Bronchial epithelial cell (primary cell): ENCODE results near the gene FXYD6. TPM values are rescaled to one million over a fixed set of nuclear protein-coding genes. Genes with fewer than 3 reads are reported as not detected.

ENCODE experiments used
- DNase-seq: peaks from one replicate; pipeline ENCODE4 v3.0.0-alpha.2; 2010; ENCODE audit warnings: low read depth
- FAIRE-seq: peaks from 2 replicates; lab custom pipeline; 2011; peaks lifted over from hg19 to GRCh38; lab: Jason Lieb, UNC
- H3K27me3 ChIP-seq: 2 replicates; pipeline ENCODE4 v1.5.1; 2011; ENCODE audit warnings: low read length; ENCODE audit not compliant: control insufficient read depth, insufficient read depth
- H3K36me3 ChIP-seq: 2 replicates; pipeline ENCODE4 v1.5.1; 2011; ENCODE audit warnings: low read length; ENCODE audit not compliant: control insufficient read depth, insufficient read depth
- H3K4me3 ChIP-seq: 2 replicates; pipeline ENCODE4 v1.5.1; 2011; ENCODE audit warnings: mild to moderate bottlenecking, low read depth, low read length, control low read depth
- total RNA-seq: library from RNA; depleted of rRNA; stranded (reverse); fragments of >200 nt; gene quantifications from 2 replicates; pipeline ENCODE4 v1.2.1, GENCODE V29; 2014
- TF ChIP-seq, protein P1 (sequence below): IDR thresholded peaks from 2 replicates; pipeline ENCODE4 v1.5.1; 2011; ENCODE audit warnings: mild to moderate bottlenecking, moderate library complexity, low read length, control low read depth, inconsistent platforms; ENCODE audit not compliant: insufficient read depth, severe bottlenecking

Gene FXYD6
- total RNA-seq, 1 donor from 2014 or later = not detected

DNA sequence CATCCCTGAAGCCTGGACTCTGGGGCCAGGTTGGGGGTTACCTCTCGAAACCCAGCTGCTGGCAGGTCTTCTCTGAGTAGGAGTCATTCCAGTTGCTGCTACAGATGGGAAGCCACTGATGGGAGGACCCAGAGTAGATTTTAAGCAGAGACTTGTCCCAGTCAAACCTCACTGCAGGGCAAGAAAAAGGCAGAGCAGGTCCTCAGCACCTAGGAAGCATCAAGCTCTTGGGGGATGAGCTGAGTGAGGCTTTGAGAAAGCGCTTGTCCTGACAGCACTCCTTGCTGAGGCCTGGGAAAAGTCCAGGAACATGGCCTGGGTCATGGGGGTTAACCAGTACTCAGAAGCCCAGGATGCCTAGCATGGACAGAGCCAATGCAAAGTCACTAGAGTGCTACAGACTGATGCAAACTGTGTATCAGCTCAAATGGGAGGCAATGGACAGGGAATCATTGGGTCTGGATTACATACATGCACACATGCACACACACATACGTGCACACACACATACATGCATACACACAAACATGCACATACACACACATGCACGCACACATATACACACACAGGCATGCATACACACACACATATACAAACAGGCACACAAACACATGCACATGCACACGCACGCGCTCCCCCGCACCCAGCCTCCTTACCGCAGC lies 37.4 kb upstream of the FXYD6 start:
- Histone ChIP-seq H3K27me3 (no peaks in the 10 kb centered on the region), H3K36me3 (no peaks in the 10 kb centered on the region), H3K4me3 (no peak overlapping the region)
- TF ChIP-seq, protein P1, sequence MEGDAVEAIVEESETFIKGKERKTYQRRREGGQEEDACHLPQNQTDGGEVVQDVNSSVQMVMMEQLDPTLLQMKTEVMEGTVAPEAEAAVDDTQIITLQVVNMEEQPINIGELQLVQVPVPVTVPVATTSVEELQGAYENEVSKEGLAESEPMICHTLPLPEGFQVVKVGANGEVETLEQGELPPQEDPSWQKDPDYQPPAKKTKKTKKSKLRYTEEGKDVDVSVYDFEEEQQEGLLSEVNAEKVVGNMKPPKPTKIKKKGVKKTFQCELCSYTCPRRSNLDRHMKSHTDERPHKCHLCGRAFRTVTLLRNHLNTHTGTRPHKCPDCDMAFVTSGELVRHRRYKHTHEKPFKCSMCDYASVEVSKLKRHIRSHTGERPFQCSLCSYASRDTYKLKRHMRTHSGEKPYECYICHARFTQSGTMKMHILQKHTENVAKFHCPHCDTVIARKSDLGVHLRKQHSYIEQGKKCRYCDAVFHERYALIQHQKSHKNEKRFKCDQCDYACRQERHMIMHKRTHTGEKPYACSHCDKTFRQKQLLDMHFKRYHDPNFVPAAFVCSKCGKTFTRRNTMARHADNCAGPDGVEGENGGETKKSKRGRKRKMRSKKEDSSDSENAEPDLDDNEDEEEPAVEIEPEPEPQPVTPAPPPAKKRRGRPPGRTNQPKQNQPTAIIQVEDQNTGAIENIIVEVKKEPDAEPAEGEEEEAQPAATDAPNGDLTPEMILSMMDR = no peak
- DNase-seq (no peak), FAIRE-seq (peak; percentile 91)

DNA sequence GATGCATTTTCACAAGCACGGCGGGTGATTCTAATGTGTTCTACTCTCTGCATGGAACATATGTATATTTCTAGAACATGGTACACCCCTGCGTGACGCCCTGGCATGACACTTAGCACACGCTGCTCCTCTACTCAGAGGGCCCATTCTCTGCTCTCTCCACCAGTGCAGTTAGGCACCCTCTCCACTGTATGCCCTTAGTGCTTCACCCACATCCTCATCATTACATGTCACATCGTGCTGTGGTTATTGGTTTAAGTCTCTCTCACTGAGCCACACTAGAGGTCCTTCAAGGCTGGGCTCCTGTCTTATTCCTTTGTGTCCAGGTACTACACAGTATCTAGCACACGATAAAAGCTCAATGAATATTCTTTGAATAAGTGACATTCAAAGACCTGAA lies 36.0 kb upstream of the FXYD6 start:
- no peak for DNase-seq
- FAIRE-seq = no peak

DNA sequence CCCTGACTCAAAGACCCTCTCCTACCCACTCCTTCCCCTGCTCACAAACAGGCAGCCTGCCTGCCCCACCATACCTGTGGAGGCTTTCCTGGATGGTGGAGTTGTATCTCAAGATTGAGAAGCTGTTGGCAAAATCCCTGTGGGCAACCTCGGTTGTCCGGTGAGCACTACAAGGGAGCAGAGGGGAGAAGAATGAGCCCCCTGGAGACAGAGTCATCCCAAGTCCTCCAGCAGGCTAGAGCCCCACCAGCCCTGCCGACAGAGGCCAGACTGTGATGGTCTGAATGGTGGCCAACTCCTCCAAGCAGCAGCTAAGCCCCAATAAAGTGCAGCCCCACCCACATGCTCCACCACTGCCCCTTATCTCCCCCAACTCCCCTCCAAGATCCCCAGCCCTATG lies 35.2 kb upstream of the FXYD6 start:
- Histone ChIP-seq H3K4me3 (no peak overlapping the region), H3K36me3 (no peaks in the 10 kb centered on the region), H3K27me3 (no peaks in the 10 kb centered on the region)
- DNase-seq (no peak), FAIRE-seq (no peak)
- TF ChIP-seq, protein P1 = no peak

More for the DNA sequence above, 36.0 kb upstream of the FXYD6 start:
- Histone ChIP-seq H3K36me3 (no peaks in the 10 kb centered on the region), H3K4me3 (no peak overlapping the region), H3K27me3 (no peaks in the 10 kb centered on the region)
- TF ChIP-seq, protein P1 = no peak

DNA sequence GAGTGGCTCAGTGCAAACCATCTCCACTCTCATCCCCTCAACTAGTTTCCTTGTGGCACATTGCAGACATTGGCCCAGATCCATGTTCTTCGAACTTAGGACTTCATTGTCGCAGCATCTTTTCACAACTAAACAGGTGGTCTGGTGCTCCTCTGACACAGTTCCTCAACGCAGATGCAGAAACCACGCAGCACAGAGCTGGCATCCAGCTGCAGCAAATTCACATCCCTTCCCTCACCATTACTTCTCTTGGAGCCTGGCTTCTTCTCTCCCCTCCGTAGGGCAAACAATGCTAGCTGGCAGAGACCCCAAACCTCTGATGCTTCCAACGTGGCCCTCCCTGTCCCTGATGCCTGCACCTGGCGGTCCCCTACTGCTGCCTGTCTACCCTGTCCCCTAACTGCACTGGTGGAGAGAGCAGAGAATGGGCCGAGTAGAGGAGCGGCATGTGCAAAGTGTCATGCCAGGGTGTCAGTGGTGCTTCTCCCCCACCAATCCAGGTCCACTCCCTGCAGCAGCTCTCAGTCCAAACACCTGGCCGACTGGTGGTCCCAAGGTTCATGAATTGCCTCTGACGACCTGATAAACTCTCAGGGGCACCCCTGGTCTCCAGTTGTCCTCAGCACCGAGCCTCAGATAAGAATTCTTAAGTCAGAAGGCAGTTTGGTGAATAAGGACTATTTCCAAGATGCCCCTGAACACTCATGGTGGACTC lies 34.6 kb upstream of the FXYD6 start:
- Histone ChIP-seq H3K4me3 (no peak overlapping the region), H3K27me3 (no peaks in the 10 kb centered on the region), H3K36me3 (no peaks in the 10 kb centered on the region)
- FAIRE-seq (peak; percentile 76), DNase-seq (no peak)
- TF ChIP-seq, protein P1 = no peak

DNA sequence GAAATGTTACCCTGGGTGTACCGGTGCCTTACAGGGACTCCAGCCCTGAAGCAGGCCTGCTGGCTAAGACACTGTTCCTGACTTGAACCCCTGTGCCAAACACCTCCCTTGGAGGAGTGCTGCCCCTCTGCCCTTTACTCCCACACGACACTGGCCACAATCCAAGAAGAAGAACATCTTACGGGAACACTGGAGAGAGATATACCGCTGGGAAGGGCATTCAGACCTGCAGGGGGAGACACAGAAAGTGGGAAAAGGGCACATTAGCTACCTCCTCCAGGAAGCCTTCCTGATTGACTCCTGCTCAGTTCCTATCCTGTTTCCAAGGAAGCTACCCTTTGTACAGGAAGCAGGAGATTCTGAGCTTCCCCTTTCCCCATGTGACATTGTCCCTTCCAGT lies 34.1 kb upstream of the FXYD6 start:
- H3K36me3 ChIP-seq = no peaks in the 10 kb centered on the region

More for the DNA sequence above, 34.1 kb upstream of the FXYD6 start:
- TF ChIP-seq, protein P1 = no peak
- DNase-seq (no peak), FAIRE-seq (peak; percentile 28)
- Histone ChIP-seq H3K27me3 (no peaks in the 10 kb centered on the region), H3K4me3 (no peak overlapping the region)
